Stimulated activated CD4-positive, alpha-beta T cell treated with anti-CD3 and anti-CD28 coated beads, Interleukin-2, amount 100 ng/mL, for 4 hours (primary cell): Measurements from ENCODE around the gene GNS.
"Not testable (repeated sequence)": the region's sequence is repeated elsewhere in the genome, so short reads cannot be mapped to it uniquely, and the experiment has no call there.

Source experiments
- DNase-seq: peaks from one replicate; pipeline ENCODE4 v3.0.0-alpha.2; 2020; ENCODE audit warnings: low read depth

Gene GNS

GRCh38 chr12:64759035-64759894 is at the start of gene GNS:
Gene GNS (minus strand): TSS chr12:64759406. CDS start chr12:64759276, 130 bp downstream.
- DNase-seq: peak; percentile 91

DNA sequence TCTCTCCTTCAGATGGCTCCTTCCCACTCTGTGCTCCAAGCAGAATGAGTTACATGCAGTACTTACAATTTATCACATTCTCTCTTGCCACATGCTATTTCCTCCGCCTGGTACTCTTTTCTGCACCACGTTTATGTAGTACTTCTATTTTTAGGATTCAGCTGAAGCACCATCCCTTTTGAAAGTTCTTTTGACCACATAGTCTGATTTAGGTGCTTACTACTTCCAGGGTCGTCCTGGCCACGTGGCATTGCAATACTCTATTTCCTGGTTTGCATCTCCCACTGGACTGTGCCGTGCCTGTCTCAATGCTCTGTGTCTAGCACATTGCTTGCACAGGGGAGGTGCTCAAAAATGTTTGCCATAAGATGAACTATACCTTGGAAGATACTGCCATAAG is 48.9 kb upstream of the GNS start:
- no peak for DNase-seq

- no peak for DNase-seq
These were observed 47.6 kb upstream of the GNS start for GRCh38 chr12:64806593-64807460.

DNA sequence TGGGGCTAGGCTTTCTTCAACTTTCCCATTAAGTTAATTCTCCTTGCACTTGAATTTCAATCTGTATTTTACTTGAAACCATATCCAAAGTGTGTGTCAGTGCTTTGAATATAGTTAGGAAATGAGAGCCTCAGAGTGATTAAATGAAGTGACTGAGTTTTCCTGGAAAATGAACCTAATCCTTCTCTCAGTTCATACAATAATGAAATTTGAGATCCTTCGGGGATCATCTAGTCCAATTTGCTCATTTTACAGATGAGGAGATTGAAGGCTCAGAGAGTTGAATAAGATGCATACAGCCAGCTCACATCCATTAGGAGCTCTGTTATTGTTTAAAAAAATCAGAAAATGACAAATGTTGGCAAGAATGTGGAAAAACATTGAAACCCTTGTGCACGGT is 47.0 kb upstream of the GNS start:
- DNase-seq: no peak

DNA sequence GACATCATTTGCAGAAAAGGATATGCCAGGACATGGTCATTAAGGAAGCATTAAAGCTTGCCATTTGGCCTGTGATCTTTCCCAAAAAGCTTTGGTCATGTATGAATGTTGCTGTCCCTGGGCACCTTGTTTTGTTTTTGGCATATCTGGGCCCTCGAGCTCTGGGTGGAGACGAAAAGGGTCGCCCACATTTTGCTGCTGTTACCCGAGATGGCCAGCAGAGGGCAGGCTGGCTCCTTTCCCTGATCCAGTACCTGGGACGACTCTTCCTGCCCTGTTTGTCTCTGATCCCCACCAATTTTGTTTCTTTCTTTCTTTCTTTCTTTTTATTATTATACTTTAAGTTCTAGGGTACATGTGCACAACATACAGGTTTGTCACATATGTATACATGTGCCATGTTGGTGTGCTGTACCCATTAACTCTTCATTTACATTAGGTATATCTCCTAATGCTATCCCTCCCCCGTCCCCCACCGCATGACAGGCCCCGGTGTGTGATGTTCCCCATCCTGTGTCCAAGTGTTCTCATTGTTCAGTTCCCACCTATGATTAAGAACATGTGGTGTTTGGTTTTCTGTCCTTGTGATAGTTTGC is 43.1 kb upstream of the GNS start:
- DNase-seq: not testable (repeated sequence)

DNA sequence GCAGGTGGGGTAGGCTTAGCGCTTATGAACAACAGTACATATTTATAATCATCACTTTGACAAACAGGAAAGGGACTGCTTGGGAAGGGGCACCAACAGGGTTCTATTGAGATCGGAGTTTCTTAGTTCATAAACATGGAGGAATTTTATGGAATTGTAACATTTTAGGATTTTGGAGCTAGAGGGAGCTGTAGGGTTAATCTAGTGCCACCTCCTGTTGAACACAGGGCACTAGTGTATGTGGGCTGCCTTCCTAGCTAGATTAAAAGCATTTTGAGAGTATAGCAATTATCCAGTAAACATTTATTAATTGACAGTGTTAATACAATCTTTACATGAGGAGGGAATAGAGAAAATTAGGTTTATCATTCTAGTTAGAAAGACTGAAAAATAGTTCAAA is 42.2 kb upstream of the GNS start:
- DNase-seq: no peak

DNA sequence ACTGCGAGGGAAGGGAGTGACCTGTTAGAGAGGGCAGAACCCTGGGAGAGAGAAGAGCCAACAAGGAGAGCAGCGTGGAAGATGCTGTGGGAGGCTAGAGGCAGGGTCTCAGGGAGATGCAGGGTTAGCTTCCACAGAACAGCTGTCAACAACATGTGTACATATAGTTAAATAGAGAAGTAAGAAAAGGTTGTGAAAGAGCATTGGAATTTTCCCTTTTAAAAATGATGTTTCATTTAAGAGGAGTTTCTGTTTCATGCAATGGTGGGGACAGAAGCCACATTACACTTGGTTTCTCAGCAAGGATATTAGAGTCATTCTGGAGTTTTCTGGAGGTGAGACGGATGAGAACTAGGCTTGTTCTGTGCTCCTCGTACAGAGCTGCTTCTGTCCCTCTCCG is 41.4 kb upstream of the GNS start:
- no peak for DNase-seq

DNA sequence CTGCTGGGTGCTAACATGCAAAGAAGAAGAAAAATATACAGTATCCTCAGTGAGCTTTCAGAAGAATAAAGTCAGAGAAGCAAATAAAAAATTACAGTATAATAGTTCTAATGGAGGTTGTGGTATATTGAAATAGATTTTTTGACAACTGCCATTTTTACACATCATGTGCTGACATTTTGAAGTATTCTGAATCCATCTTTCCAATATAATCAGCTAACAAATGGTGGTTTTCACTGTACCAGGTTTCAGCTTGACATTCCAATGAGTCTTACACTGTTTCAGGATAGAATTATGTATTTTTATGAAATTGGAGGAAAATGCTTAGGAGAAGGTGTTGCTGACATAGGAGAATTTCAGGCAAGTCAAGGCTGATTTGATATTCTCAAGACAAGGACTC is 39.0 kb upstream of the GNS start:
- no peak for DNase-seq

DNA sequence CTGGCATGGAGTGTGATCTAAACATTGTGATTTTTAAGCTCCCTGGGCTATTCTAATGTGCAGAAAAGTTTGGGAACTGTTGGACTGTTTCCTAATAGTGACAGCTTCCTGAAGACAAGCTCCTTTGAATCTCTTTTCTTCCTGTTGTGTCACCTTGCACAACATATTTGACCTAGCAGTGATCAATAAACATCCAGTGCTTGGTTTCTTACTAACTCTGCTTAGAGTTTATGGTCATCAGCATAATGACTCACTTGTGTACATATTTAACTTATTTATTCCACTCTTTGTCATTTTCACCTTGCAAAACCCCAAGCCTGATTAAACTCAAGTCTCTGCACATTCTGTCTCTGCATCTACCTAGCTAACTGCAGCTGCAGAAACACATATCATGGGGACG is 38.0 kb upstream of the GNS start:
- no peak for DNase-seq

DNA sequence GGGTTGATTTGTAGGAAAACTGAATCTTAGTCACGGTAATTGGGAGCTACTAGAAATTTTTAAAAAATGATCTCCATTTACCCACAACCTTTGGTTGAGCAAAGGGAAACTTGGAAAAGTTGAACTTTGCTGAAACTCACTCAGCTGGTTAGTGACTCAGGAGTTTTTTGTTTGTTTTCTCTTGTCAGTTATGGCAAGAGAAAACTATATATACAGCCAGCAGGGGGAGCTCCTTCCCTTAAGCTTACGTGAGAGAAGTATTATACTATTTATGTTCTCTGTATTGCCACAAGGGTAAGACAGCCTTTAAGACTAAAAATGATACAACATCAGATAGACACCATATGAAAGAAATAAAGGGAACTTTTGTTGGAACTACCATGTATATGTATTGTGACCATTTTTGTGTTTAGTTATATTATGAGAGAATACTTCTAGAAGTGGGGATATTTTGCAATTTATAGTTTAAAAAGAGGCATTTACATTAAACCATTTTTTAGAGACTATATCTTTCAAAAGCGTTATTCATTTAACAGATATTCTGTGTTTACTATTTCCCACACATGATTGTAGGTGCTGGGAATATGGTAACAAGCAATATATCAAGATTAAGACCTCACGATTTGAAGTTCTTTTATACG is 37.1 kb upstream of the GNS start:
- DNase-seq: peak; percentile 41

DNA sequence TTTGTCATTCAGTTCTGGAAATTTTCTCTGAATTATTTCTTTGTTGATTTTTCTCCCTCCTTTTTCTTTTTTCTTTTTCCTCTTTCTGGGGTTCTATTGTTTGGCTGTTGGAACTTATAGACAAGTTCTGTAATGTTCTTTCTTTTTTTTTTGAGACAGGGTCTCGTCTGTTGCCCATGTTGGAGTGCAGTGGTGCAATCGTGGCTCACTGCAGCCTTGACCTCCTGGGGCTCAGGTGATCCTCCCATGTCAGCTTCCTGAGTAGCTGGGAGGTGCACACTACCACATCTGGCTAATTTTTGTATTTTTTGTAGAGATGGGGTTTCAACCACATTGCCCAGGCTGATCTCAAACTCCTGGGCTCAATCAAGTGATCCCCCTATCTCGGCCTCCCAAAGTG is 35.1 kb upstream of the GNS start:
- DNase-seq: no peak

DNA sequence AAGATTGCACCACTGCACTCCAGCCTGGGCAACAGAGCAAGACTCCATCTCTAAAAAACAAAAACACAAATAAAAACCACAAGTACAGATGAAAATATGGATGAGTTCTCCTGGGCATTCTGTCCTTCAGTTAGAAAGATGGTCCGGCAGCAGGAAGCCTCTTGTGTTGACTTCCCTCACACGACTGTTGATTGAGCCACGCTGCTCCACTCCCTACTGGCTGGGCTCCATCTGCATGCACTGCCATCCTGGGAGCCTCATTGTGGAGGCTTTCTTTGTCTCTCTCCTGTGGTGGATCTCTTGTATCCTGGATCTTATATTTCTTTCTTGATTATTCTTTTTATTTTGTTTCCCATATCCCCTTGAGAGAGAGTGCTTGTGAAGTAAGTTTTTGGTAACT is 34.4 kb upstream of the GNS start:
- no peak for DNase-seq

DNA sequence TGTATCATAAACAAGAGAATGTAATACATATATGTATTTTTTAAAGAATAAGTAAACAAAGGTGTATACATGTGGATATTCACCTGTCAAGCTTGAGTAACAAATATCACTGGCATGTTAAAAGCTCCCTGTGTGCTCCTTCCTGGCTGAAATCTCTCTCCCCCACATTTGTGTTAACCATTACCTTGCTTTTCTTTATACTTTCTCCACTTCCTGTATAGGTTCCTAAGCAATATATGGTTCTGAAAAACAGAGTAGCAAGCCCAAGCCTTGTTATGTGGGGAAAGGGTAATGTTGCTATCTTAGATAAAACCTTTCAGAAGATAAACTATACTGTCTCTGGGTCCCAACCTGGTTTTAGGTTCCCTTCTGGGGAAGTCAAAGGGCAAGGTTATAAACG is 32.9 kb upstream of the GNS start:
- DNase-seq: no peak

DNA sequence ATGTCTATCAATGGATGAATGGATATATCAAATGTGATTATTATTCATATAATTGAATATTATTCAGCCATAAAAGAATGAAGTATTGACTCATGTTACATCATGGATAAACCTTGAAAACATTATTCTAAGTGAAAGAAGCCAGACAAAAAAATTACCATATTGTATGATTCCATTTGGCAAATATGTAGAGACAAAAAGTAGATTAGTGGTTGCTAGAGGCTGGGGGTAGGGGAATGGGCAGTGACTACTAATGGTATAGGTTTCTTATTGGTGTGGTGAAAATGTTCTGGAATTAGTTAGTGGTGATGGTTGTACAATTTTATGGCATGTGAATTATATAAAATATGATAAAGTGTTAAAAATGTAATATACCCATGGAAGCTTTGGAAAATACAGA is 31.8 kb upstream of the GNS start:
- no peak for DNase-seq

- no peak for DNase-seq
These were observed 31.0 kb upstream of the GNS start for GRCh38 chr12:64790166-64790565.

- no peak for DNase-seq
These were observed 26.6 kb upstream of the GNS start for GRCh38 chr12:64785838-64786237.

GRCh38 chr12:64782191-64782876 is 23.1 kb upstream of the GNS start:
- DNase-seq: no peak

DNA sequence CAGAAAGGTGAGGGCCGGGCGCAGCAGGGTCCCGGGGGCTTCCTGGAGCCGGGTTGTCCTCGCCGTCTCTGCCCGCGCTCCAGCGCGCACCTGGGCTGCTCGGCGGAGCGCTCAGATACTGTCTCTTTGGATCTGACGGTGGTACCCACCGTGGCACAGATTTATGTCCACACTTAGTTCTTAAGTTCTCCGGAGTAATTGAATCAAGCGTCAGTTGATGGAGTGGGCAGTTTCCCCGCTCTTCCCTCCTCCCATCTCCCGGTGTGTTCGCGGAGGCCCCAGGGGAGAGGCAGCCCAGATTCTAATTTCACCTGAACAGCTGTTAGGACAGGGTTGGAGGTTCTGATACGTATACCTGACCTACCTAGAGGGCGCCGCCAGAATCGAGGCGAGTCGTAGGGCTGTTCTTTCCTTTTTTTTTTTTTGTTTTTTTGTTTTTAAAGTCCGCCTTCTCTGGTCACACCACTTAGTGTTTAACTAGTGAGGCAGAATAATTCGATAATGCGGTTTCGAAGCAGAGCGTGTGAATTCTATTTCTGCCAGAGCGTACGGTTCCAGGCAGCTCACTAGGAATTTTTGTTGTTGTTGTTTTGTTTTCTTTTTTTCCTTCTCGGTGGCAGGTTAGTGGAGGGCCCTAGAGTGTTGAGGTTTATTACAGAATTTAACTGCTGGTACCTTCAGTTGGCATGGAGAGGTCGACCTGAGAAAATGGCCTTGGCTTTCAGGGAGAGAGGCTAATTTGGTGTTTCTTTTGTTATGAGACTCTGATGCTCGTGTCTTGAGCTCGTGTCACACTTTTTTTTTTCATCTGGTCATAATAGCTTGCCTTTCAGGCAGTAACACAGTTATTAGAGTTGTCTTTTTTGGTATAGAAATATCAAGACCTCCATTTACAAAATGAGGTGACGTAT is 22.3 kb upstream of the GNS start:
- DNase-seq: no peak

DNA sequence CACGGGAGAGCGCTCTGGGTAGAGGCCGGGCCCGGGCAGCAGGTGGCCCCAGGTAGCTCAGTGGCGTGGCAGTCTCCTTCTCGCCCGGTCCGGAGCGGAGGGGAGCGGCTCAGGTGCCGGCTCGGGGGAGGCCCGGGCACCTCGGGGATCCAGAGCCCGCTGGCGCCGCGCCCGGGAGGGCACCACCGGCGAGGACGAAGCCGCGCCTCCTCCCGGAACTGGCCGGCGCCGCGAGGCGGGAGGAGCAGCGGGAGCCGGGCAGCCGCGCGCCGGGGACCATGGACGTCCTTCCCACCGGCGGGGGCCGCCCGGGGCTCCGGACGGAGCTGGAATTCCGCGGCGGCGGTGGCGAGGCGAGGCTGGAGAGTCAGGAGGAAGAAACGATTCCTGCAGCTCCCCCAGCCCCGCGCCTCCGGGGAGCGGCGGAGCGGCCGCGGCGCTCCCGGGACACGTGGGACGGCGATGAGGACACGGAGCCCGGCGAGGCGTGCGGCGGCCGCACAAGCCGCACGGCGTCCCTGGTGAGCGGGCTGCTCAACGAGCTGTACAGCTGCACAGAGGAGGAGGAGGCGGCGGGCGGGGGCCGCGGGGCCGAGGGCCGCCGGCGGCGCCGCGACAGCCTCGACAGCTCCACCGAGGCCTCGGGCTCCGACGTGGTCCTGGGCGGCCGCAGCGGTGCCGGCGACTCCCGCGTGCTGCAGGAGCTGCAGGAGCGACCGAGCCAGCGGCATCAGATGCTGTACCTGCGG is 21.5 kb upstream of the GNS start:
- DNase-seq: no peak

GRCh38 chr12:64780132-64780530 is 20.9 kb upstream of the GNS start:
- DNase-seq: no peak
